Activated effector memory CD4-positive, alpha-beta T cell treated with Interleukin-2 at 50 U/mL for 16 hours (primary cell): Measurements from ENCODE around the gene GRID1.

Source experiments
- DNase-seq: peaks from one replicate; pipeline ENCODE4 v3.0.0-alpha.2; 2020

The GRID1 gene

GRCh38 chr10:86068231-86069054 lies 298.2 kb downstream of the GRID1 start:
- no peak for DNase-seq

DNA sequence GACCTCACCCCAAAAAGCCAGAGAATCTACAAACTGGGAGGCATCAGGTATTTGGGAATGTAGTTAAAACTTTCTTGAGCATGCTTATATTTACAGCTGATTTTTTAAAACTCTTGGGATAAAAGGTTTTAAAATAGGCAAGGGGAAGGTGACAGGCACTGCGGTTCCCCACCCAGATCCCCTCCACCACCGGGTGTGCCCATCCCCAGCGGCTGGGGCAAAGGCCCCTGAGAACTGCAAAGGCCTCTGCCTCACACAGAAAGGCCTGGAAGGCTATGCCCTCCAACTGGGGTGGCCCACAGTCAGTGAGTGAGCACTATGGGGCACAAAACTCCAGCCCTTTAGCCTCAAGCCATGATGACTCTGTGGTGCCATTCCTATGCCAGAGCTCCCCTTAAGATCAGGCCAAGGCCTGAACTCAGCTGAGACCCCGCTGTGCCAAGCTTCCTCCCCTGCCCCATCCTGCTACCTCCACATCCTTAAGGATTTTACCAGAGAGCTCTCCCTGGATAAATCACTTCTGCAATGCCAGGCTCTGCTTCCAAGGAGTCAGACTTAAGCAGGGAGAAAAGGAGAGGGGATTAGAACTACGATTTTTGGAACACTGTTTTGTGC lies 299.1 kb downstream of the GRID1 start:
- no peak for DNase-seq

DNA sequence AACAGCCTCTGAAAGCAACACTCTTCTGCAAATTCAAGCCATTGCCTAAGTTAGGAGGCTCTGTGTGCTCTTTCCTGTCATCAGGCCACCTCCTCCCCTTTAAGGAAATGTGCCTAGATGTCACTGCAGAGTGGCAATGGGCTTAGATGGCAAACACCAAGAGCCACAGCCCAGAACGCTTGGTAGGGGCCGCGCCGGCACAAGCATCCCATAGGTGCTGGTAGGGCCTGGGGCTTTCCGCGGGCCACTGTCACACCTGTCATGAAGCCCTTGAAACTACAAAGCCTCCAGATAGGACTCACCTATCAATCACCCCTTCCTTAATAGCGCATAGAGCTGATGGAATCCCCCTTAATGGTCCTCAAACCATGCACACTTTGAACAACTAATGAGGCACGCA lies 299.9 kb downstream of the GRID1 start:
- DNase-seq: no peak

GRCh38 chr10:86065711-86066251 lies 300.8 kb downstream of the GRID1 start:
- DNase-seq: no peak

DNA sequence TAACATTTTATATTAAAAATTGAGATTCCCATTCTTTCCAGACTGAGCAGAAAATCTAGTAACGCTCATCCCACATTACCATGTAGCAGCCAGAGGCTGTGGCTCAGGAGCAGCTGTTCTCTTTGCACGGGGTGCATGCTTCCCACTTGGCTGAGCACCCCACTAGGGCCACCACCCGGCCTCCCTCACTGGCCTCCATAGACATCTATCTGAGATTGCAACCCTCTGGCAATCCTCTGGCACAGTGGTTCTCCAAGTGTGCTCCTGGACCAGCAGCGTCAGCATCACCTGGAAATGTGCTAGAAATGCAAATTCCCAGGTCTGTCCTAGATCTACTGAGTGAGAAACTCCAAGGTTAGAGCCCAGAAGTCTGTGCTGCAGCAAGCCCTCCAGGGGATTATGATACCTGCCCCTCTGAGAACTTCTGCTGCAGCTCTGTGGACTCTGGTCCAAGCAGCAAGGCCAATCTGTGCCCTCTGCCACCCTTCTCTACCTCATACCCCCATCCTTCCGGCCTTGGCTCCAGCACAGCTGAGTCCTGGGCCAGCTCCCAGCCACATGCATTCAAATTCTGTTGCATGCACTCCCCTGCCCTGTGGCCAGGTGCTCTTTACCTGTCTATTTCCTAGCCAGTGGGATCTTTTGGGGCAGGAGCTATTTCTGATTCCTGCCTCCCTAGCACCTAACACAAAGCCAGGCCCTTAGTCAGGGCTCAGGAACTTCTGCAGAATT lies 301.5 kb downstream of the GRID1 start:
- no peak for DNase-seq

GRCh38 chr10:86064219-86064618 lies 302.4 kb downstream of the GRID1 start:
- DNase-seq: no peak

GRCh38 chr10:86063341-86063740 lies 303.3 kb downstream of the GRID1 start:
- no peak for DNase-seq

DNA sequence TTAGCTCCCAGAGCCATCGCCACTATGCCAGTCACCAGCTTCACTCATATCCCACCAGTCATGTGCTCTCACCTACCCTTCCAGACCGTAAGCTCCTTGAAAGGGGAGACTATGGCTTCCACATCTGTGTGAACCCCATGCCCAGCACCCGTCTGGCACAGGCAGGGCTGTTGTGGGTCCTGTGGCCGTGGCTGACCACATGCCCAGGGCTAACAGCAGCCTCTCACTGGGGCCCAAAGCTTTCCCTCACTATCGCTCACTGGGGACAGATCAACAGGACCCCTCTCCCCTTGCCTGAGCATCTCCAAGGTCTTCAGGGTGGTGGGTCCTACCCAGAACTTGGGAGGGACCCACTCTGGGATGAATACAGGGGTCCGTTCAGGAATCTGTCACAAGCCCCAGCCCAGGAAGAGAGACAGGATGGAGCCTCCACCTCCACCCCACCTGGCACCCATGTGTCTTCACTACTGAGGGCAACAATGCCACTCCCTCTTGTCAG lies 303.9 kb downstream of the GRID1 start:
- no peak for DNase-seq

DNA sequence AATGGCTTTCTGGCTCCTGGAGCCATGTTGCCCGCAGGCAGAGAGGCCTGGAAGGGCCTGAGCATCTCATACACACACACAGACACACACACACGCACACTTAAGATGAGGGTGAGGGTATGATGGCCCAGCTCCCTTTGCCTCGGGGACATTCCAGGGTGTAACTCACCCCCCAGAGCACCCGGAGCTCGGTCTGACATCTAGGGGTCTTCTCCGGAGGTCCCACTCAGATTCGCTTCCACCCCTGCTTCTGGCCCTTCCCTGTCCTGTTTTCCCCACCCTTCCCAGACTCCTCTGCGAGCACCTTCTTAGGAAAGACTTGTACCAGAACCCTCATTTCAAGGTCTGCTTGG lies 304.4 kb downstream of the GRID1 start:
- no peak for DNase-seq

DNA sequence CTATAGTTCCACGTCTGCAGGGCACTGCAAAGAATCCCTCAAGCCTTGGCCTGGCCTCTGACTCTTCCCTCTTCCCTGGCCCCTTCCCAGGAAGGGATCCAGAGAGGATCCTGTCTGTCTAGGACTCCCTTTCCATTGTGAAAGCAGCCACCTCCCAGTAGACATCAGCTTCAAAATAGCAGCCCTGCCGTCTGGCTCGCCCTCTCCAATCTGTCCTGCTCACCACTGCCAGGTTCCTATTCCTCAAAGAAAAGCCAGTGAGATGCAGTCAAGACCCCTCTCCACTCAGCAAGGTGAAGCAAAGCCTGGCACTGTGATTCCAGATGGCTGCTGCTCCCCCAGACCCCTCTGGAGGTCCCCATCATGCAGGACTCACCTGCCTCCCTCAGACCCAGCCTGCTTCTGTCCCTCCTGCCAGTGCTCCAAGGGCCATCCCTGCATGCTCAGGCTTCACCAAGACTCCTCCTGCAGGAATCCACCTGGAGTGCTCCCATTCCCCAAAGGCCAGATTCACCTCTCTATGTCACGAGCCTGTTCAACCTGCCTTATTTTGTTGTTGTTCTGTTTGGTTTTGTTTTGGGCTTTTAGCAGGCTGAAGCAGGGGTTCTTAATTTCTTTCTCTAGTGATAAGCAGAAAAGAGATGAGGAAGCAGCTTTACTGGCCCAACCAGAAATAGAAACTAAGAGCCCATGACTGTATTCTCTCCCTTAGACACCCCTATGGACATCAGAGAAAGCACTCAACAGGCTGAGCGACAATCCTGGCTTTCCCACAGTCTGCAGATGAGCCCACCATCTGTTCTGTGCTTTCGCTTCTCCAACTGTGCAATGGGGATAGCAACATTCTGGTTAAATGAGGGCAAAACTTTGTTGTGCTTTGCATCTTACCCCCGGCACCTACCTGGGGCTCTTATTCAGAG lies 305.1 kb downstream of the GRID1 start:
- no peak for DNase-seq

- no peak for DNase-seq
These were observed 306.0 kb downstream of the GRID1 start for GRCh38 chr10:86060386-86061277.

DNA sequence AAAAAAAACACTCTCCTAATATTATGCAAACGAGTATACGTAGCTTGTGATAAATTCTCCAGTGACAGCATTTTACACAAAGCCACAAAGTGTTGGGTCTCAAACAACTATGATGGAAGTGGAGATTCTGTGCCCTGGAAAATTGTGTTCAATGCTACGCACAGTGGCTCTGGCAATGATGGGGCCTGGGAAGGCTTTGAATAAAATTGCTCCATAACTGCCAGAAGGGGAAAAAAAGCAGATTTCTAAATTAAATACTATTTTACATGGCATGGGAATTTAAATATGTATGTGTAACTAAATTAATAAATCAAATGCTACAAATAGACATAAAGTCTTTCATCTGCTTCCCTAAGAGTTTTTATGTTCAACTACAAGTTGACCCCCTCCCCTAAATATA lies 306.7 kb downstream of the GRID1 start:
- no peak for DNase-seq

GRCh38 chr10:86058964-86059363 lies 307.6 kb downstream of the GRID1 start:
- DNase-seq: no peak

GRCh38 chr10:86057708-86058107 lies 308.9 kb downstream of the GRID1 start:
- DNase-seq: no peak

DNA sequence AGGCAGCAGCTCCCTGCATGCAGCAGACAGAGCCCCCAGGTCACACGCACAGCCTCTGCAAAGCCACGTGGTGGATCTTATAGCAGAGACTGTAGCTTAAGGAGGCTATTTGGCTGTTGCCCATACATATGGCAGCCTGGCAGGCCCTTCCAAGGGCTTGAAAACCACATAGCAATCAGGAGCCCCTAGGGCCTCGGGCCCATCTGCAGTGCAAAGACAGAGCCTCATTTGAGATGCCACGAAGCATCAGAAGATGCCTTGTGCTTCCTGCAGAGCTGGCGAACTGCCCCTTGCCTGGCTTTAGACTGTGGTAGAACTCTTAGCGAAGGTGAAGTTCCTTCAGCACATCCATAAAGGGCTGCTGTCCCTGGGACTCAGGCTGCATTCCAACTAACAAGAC lies 309.9 kb downstream of the GRID1 start:
- no peak for DNase-seq

- DNase-seq: no peak
These were observed 310.7 kb downstream of the GRID1 start for GRCh38 chr10:86055928-86056327.

DNA sequence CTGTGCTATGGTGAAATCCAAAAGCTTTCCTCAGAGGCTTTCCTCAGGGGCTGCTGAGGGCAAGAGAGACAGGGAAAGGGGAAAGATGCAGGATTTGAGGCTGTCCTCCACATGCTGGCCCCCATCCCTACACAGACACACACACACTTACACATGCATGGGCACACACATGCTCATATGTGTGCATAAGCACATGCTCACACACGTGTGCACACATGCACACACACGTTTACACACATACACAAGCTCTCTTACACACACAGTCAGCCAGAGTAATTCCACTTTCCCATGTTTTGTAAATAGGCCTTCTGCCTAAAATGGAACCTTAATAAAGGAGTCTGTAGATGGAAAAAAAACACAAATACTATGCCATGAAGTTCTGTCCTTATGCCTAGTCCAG lies 312.9 kb downstream of the GRID1 start:
- DNase-seq: no peak

DNA sequence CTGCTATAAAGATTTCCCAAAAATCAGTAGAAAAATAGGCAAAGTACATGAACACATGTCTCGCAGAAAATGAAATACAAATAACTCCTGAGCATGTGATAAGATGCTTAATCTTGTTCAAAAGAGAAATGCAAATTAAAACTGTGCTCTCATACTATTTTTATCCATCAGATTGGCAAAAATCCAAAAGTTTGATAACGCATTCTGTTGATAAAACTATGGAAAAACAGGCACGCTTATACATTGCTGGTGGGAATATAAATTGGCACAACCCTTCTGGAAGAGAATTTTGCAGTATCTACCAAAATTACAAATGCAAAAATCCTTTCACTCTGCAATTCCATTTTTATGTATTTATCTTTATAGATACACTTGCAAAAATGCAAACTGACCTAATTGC lies 315.0 kb downstream of the GRID1 start:
- DNase-seq: no peak

- DNase-seq: no peak
These were observed 317.2 kb downstream of the GRID1 start for GRCh38 chr10:86049442-86049841.

DNA sequence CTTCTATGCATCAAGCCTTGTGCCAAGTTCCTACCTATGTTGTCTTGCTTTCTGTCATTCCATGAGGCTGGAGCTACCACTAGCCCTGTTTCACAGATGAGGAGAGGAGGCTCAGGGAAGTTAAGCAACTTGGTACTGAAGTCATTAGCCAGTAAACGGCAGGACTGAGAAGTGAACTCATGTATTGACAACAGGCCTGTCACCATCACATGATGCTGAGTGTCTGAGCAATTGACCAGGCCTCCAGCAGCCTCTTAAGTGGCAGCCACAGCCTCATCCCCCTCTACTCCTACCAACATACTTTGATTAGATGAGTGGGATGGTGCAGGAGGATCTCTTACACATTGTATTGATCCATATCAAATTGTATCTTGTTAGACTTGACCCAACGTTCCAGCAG lies 317.6 kb downstream of the GRID1 start:
- DNase-seq: no peak

DNA sequence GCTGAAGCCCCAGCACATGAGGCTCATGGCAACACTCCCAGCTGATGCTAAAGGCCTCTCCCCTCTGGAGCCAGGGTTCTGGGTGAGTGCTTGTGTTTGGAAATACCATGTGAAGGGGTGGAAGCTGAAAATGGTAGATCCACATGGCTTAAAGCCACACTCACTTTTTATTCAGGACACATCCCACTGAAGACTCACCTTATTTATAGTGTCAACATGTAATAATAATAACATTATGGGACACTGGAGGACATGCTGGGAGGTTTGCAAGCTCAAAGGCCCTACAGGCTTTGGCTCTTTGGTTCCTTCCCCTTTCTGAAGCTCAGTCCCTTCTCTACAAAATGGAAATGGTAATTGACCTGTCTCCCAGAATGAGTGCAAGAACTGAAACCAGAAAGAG lies 318.0 kb downstream of the GRID1 start:
- DNase-seq: no peak
